ENCODE data around the gene RENBP. TPM values are rescaled to one million over a fixed set of nuclear protein-coding genes. Genes with fewer than 3 reads are reported as not detected.

Gene RENBP
- total and polyA plus RNA-seq, 2 of the 13 experiments (the other 11 are each of a cell fraction or from before 2014, with no cell fraction given) = 1.4 to 2.6 TPM

DNA sequence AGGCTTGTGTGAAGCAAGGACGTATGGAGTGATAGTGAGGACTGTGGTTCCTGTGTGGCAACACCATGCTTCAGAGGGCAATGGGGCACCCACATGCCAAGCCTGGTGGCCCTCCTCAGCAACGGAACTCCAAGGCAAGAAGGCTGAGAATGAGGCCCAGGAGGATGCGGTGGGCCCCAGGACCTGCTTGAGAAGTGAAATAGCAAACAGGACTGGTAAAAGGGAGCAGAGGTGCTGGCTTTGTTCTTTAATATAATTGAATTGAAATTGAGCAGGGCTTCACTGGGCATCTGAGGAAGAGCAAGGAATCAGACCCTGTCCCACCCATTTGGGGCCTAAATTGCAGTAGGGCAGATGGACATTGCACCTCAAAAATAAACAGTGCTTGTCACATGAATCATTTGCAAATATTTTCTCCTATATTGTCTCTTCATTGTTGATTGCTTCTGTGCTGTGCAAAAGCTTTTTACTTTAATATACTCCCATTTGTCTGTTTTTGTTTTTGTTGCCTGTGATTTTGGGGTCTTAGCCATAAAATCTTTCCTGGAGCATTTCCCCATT is 30.4 kb upstream of the RENBP start:
- DNase-seq (ENCODE audit: low spot score) = peak; percentile 67
- intact Hi-C loops (cut with micrococcal nuclease; ENCODE audit: unreplicated experiment) = no loop called here
- BruUV-seq (replicated peaks) = no TSS peak
- H3K4me3 ChIP-seq (replicated peaks in 1 of 3; ENCODE audit: insufficient read depth in 1 of 3, low read depth in 2 of 3, low read length in 3 of 3) = peak overlapping the region in 1 of 3 experiments; percentile 90; a peak in 2 of 6 replicates
- 44% methylated on average over 1 of the region's 3 CpGs for WGBS (ENCODE audit: low lambda C conversion rate)
- peaks cover 26% of the 10 kb centered on the region for H3K4me1 ChIP-seq (ENCODE audit: insufficient read depth, low read length)
- H3K9ac ChIP-seq (ENCODE audit: insufficient read depth, low read depth, low read length) = peak overlapping the region; percentile 49; the same call in 1 of the 2 replicates
- FAIRE-seq = peak; percentile 97
- peaks cover 19% of the 10 kb centered on the region for H3K79me2 ChIP-seq (ENCODE audit: insufficient read depth, low read length)
- peaks cover under 1% of the 10 kb centered on the region; the same call in 1 of the 2 replicates for H4K20me1 ChIP-seq (ENCODE audit: insufficient read depth, low read length)
- no peaks in the 10 kb centered on the region for H3K9me3 ChIP-seq (ENCODE audit: low read length)
- H3K4me2 ChIP-seq (ENCODE audit: low read depth, low read length) = peak overlapping the region; percentile 80
- H3K36me3 ChIP-seq (replicated peaks in 1 of 2; ENCODE audit: control insufficient read depth in 1 of 2, insufficient read depth in 2 of 2, low read length in 2 of 2) = no peaks in the 10 kb centered on the region
- no peaks in the 10 kb centered on the region; a peak in 1 of 5 replicates for H3K27me3 ChIP-seq (ENCODE audit: control insufficient read depth in 1 of 2, insufficient read depth in 2 of 2, low read length in 2 of 2)
- in situ Hi-C loops (cut with HindIII; ENCODE audit: extremely low pct_ligation_motif_present, low pct_unique_long_range_greater_than_20kb) = loop anchor here (5.0 kb wide), 1 partner anchor 37 kb away; no protein-coding TSS in a partner anchor
- ATAC-seq = peak; percentile 2; the same call in 1 of the 3 replicates
- peak overlapping the region; percentile 95 for H3K27ac ChIP-seq (ENCODE audit: extremely low read length, insufficient read depth, low read length)
- ChIA-PET POLR2A (interaction anchor here (1.2 to 6.3 kb wide), 3 partner anchors 10 to 39 kb away, joined by 4 to 54 read pairs (median 5); no protein-coding TSS in a partner anchor), CTCF (ENCODE audit: low intra/inter-chr PET ratio, low total read pairs) (no interaction called here)
- no peak overlapping the region for H2AFZ ChIP-seq (ENCODE audit: low read length)
- TF ChIP-seq NCOR1 (IDR thresholded peaks at IDR 0.05; ENCODE audit: borderline replicate concordance, low read length) = peak; percentile 31; the same call in 1 of the 2 replicates
- TF ChIP-seq, protein P1, sequence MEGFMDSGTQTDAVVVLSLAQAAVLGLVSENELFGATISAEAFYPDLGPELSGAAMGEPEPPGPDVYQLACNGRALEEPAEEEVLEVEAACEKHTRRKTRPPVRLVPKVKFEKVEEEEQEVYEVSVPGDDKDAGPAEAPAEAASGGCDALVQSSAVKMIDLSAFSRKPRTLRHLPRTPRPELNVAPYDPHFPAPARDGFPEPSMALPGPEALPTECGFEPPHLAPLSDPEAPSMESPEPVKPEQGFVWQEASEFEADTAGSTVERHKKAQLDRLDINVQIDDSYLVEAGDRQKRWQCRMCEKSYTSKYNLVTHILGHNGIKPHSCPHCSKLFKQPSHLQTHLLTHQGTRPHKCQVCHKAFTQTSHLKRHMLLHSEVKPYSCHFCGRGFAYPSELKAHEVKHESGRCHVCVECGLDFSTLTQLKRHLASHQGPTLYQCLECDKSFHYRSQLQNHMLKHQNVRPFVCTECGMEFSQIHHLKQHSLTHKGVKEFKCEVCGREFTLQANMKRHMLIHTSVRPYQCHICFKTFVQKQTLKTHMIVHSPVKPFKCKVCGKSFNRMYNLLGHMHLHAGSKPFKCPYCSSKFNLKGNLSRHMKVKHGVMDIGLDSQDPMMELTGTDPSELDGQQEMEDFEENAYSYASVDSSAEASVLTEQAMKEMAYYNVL (CRISPR knock-in tag; IDR thresholded peaks at IDR 0.05; ENCODE audit: borderline replicate concordance) = no peak
- TF ChIP-seq FOXA1 (IDR thresholded peaks at IDR 0.05) = no peak
- 0 out of 2 replicates have a peak, but pooled peaks have one; percentile 31 for TF ChIP-seq FOXA1 (CRISPR knock-in tag; IDR thresholded peaks at IDR 0.05)
- peak; percentile 74 for TF ChIP-seq HNF4A (CRISPR knock-in tag; IDR thresholded peaks at IDR 0.05)
- TF ChIP-seq HNF4G (IDR thresholded peaks at IDR 0.05; ENCODE audit: borderline replicate concordance, low read depth, low read length) = peak; percentile 35; the same call in 1 of the 2 replicates
- no peak for TF ChIP-seq HNF4G (CRISPR knock-in tag; IDR thresholded peaks at IDR 0.05; ENCODE audit: borderline replicate concordance, low read depth)
- no peak for TF ChIP-seq SMARCC2 (IDR thresholded peaks at IDR 0.05)
- TF ChIP-seq FOXM1 (CRISPR knock-in tag; IDR thresholded peaks at IDR 0.05) = no peak
- TF ChIP-seq, protein P2, sequence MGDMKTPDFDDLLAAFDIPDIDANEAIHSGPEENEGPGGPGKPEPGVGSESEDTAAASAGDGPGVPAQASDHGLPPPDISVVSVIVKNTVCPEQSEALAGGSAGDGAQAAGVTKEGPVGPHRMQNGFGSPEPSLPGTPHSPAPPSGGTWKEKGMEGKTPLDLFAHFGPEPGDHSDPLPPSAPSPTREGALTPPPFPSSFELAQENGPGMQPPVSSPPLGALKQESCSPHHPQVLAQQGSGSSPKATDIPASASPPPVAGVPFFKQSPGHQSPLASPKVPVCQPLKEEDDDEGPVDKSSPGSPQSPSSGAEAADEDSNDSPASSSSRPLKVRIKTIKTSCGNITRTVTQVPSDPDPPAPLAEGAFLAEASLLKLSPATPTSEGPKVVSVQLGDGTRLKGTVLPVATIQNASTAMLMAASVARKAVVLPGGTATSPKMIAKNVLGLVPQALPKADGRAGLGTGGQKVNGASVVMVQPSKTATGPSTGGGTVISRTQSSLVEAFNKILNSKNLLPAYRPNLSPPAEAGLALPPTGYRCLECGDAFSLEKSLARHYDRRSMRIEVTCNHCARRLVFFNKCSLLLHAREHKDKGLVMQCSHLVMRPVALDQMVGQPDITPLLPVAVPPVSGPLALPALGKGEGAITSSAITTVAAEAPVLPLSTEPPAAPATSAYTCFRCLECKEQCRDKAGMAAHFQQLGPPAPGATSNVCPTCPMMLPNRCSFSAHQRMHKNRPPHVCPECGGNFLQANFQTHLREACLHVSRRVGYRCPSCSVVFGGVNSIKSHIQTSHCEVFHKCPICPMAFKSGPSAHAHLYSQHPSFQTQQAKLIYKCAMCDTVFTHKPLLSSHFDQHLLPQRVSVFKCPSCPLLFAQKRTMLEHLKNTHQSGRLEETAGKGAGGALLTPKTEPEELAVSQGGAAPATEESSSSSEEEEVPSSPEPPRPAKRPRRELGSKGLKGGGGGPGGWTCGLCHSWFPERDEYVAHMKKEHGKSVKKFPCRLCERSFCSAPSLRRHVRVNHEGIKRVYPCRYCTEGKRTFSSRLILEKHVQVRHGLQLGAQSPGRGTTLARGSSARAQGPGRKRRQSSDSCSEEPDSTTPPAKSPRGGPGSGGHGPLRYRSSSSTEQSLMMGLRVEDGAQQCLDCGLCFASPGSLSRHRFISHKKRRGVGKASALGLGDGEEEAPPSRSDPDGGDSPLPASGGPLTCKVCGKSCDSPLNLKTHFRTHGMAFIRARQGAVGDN (CRISPR knock-in tag; IDR thresholded peaks at IDR 0.05) = peak; percentile 36
- peak in 1 of 2 experiments; percentile 6; a peak in 1 of 4 replicates for TF ChIP-seq POLR2A (IDR thresholded peaks at IDR 0.05; ENCODE audit: insufficient read depth in 1 of 2, low read depth in 2 of 2, low read length in 2 of 2)
- TF ChIP-seq, protein P3, sequence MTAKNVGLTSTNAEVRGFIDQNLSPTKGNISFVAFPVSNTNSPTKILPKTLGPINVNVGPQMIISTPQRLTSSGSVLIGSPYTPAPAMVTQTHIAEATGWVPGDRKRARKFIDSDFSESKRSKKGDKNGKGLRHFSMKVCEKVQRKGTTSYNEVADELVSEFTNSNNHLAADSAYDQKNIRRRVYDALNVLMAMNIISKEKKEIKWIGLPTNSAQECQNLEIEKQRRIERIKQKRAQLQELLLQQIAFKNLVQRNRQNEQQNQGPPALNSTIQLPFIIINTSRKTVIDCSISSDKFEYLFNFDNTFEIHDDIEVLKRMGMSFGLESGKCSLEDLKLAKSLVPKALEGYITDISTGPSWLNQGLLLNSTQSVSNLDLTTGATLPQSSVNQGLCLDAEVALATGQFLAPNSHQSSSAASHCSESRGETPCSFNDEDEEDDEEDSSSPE (CRISPR knock-in tag; IDR thresholded peaks at IDR 0.05) = no peak
- TF ChIP-seq PHF21A (CRISPR knock-in tag; IDR thresholded peaks at IDR 0.05) = no peak
- TF ChIP-seq, protein P4, sequence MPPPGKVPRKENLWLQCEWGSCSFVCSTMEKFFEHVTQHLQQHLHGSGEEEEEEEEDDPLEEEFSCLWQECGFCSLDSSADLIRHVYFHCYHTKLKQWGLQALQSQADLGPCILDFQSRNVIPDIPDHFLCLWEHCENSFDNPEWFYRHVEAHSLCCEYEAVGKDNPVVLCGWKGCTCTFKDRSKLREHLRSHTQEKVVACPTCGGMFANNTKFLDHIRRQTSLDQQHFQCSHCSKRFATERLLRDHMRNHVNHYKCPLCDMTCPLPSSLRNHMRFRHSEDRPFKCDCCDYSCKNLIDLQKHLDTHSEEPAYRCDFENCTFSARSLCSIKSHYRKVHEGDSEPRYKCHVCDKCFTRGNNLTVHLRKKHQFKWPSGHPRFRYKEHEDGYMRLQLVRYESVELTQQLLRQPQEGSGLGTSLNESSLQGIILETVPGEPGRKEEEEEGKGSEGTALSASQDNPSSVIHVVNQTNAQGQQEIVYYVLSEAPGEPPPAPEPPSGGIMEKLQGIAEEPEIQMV (CRISPR knock-in tag; IDR thresholded peaks at IDR 0.05; ENCODE audit: low read depth) = no peak

Data from HepG2 (cell line).